HG03469 (cell line): ENCODE results near the gene GPSM1.
"Not testable (repeated sequence)": the region's sequence is repeated elsewhere in the genome, so short reads cannot be mapped to it uniquely, and the experiment has no call there.

Experiments used
- ATAC-seq: cut with Tn5 transposase; IDR thresholded peaks from one replicate; pipeline ENCODE4 v1.9.1; 2021; ENCODE audit warnings: mild to moderate bottlenecking, moderate library complexity, moderate number of reproducible peaks; ENCODE audit not compliant: unreplicated experiment

The GPSM1 gene

GRCh38 chr9:136343121-136343883, 16.0 kb downstream of the GPSM1 start:
- no peak for ATAC-seq

GRCh38 chr9:136343884-136344269, 16.5 kb downstream of the GPSM1 start:
- no peak for ATAC-seq

GRCh38 chr9:136344544-136345280, 17.4 kb downstream of the GPSM1 start:
- ATAC-seq: no peak

- no peak for ATAC-seq
Measured at GRCh38 chr9:136345281-136346156, 18.2 kb downstream of the GPSM1 start.

GRCh38 chr9:136346157-136346481, 18.8 kb downstream of the GPSM1 start:
- ATAC-seq: no peak

- ATAC-seq: no peak
Measured at GRCh38 chr9:136346927-136347465, 19.7 kb downstream of the GPSM1 start.

GRCh38 chr9:136347472-136348256, 20.3 kb downstream of the GPSM1 start:
- ATAC-seq: no peak

- ATAC-seq: no peak
Measured at GRCh38 chr9:136348691-136349090, 21.4 kb downstream of the GPSM1 start.

- ATAC-seq: no peak
Measured at GRCh38 chr9:136349546-136349945, 22.2 kb downstream of the GPSM1 start.

- ATAC-seq: no peak
Measured at GRCh38 chr9:136351252-136351800, 24.0 kb downstream of the GPSM1 start.

GRCh38 chr9:136351868-136352267, 24.5 kb downstream of the GPSM1 start:
- not testable (repeated sequence) for ATAC-seq

GRCh38 chr9:136352682-136353081, 25.3 kb downstream of the GPSM1 start:
- ATAC-seq: no peak

GRCh38 chr9:136353088-136353487, 25.7 kb downstream of the GPSM1 start:
- no peak for ATAC-seq

GRCh38 chr9:136353757-136354488, 26.6 kb downstream of the GPSM1 start:
- ATAC-seq: no peak

- ATAC-seq: no peak
Measured at GRCh38 chr9:136354592-136355085, 27.3 kb downstream of the GPSM1 start.

- no peak for ATAC-seq
Measured at GRCh38 chr9:136355616-136356557, 28.5 kb downstream of the GPSM1 start.

GRCh38 chr9:136357202-136357725, 29.9 kb downstream of the GPSM1 start:
- ATAC-seq: no peak

- no peak for ATAC-seq
Measured at GRCh38 chr9:136358016-136358415, 30.7 kb downstream of the GPSM1 start.
